K562 (cell line): Measurements from ENCODE around the gene SLC28A1. TPM values are rescaled to one million over a fixed set of nuclear protein-coding genes. Genes with fewer than 3 reads are reported as not detected.

Experiments
- ATAC-seq: fragments of 200-7000 bp; cut with Tn5 transposase; 3 replicates; pipeline ENCODE4 v1.9.1; 2020; ENCODE audit warnings: moderate library complexity
- BruUV-seq: library from RNA; stranded (reverse); fragments of 400-500 nt; replicated peaks from 2 replicates; lab custom pipeline; 2021; lab: Mats Ljungman, UMichigan
- CTCF ChIA-PET: fragments of 300-600 bp; formaldehyde crosslinking; extraction: SDS; loops from one replicate; lab custom pipeline; 2021; ENCODE audit warnings: low intra/inter-chr PET ratio; lab: Yijun Ruan, JAX
- POLR2A ChIA-PET: fragments of 300-600, 350-650 bp; sonication (Branson Sonifier 250); formaldehyde crosslinking; extraction: SDS; loops from one replicate; lab custom pipeline; 2021; ENCODE audit warnings: antibody characterized with exemption, inconsistent platforms; lab: Yijun Ruan, JAX
- DNase-seq, 4 experiments: peaks; one replicate each; pipeline versions ENCODE4 v3.0.0 to v3.0.0-alpha.2; 2011 to 2018; ENCODE audit warnings: low spot score in 3 of 4, mixed read lengths in 3 of 4; ENCODE audit errors: extremely low read depth in 1 of 4
- FAIRE-seq: peaks from 2 replicates; lab custom pipeline; 2011; peaks lifted over from hg19 to GRCh38; lab: Jason Lieb, UNC
- H2AFZ ChIP-seq: 2 replicates; pipeline ENCODE4 v1.6.0; 2011; ENCODE audit warnings: low read depth, low read length, control low read depth, inconsistent platforms
- H3K27ac ChIP-seq: fragments of 200-600 bp; 3 replicates; pipeline ENCODE4 v1.8.0; 2011; ENCODE audit warnings: low read depth, mild to moderate bottlenecking, control low read depth, inconsistent platforms, low read length, moderate library complexity, mixed read lengths; ENCODE audit errors: extremely low read depth
- H3K27me3 ChIP-seq, 2 experiments: fragments of 300-600 bp in 1 of 2; 2 replicates in 1 of 2; 3 replicates in 1 of 2; pipeline versions ENCODE4 v1.6.0 to v1.8.0; 2011; ENCODE audit warnings: inconsistent platforms in 2 of 2, low read length in 2 of 2, mild to moderate bottlenecking in 1 of 2, mixed read lengths in 1 of 2, moderate library complexity in 1 of 2; ENCODE audit not compliant: control insufficient read depth in 2 of 2, insufficient read depth in 2 of 2
- H3K36me3 ChIP-seq: fragments of 300-600 bp; 3 replicates; pipeline ENCODE4 v1.8.0; 2011; ENCODE audit warnings: mild to moderate bottlenecking, low read length, inconsistent platforms; ENCODE audit not compliant: control insufficient read depth, insufficient read depth
- H3K4me1 ChIP-seq, 2 experiments: fragments of 200-600 bp in 1 of 2; replicated peaks in 1 of 2; 2 replicates in 1 of 2; 3 replicates in 1 of 2; pipeline versions ENCODE4 v1.5.1 to v1.8.0; 2011; ENCODE audit warnings: inconsistent platforms in 2 of 2, low read length in 2 of 2, mild to moderate bottlenecking in 1 of 2, mixed read lengths in 1 of 2, moderate library complexity in 1 of 2; ENCODE audit not compliant: control insufficient read depth in 2 of 2, insufficient read depth in 2 of 2
- H3K4me2 ChIP-seq: 2 replicates; pipeline ENCODE4 v1.6.1; 2011; ENCODE audit warnings: low read length, control low read depth, inconsistent platforms, mixed read lengths; ENCODE audit not compliant: insufficient read depth
- H3K4me3 ChIP-seq: fragments of 200-600 bp; sonication (generic), shearing (Covaris generic); 2 replicates; pipeline ENCODE4 v1.5.1; 2016; ENCODE audit warnings: control low read depth, inconsistent platforms
- H3K79me2 ChIP-seq: fragments of 200-600 bp; 3 replicates; pipeline ENCODE4 v1.8.0; 2011; ENCODE audit warnings: low read length, inconsistent platforms; ENCODE audit not compliant: control insufficient read depth, insufficient read depth
- H3K9ac ChIP-seq, 2 experiments: 2 replicates each; pipeline versions ENCODE4 v1.6.0 to v1.6.1; 2011; ENCODE audit warnings: low read depth in 2 of 2, low read length in 2 of 2, control low read depth in 1 of 2, inconsistent platforms in 1 of 2, mild to moderate bottlenecking in 1 of 2, mixed read lengths in 1 of 2; ENCODE audit not compliant: insufficient read depth in 1 of 2
- H3K9me1 ChIP-seq: one replicate; pipeline ENCODE4 v1.6.0; 2011; ENCODE audit warnings: inconsistent platforms, mild to moderate bottlenecking, low read length, moderate library complexity; ENCODE audit not compliant: control insufficient read depth, insufficient read depth
- H3K9me3 ChIP-seq: replicated peaks from 2 replicates; pipeline ENCODE4 v1.5.1; 2011; ENCODE audit warnings: low read depth, low read length, inconsistent platforms; ENCODE audit not compliant: control insufficient read depth, insufficient read depth
- H4K20me1 ChIP-seq: replicated peaks from 2 replicates; pipeline ENCODE4 v1.6.1; 2011; ENCODE audit warnings: low read length, inconsistent platforms, mixed read lengths; ENCODE audit not compliant: control insufficient read depth, insufficient read depth
- CBX3 ChIP-seq, 2 experiments: IDR thresholded peaks; 1 replicate in 1 of 2; 2 replicates in 1 of 2; pipeline ENCODE4 v1.6.1; 2012; ENCODE audit warnings: inconsistent platforms in 2 of 2, low read length in 2 of 2, borderline replicate concordance in 1 of 2, control low read depth in 1 of 2
- TCF15 ChIP-seq: fragments of 250-450 bp; sonication (Bioruptor Pico); IDR thresholded peaks from 2 replicates; pipeline ENCODE4 v1.8.0; 2022; ENCODE audit warnings: moderate library complexity, mild to moderate bottlenecking, inconsistent platforms
- YY1 ChIP-seq, 3 experiments: IDR thresholded peaks; 2 replicates each; pipeline ENCODE4 v1.6.1; 2011; ENCODE audit warnings: low read length in 2 of 3, mild to moderate bottlenecking in 2 of 3, moderate library complexity in 2 of 3, borderline replicate concordance in 1 of 3, control low read depth in 1 of 3, low read depth in 1 of 3; ENCODE audit not compliant: insufficient read depth in 3 of 3, insufficient replicate concordance in 2 of 3, control insufficient read depth in 1 of 3, insufficient read length in 1 of 3; ENCODE audit errors: extremely low read depth in 1 of 3
- WGBS: fragments of 100-300 bp; shearing (Covaris generic); methylation state at CpG from one replicate; pipeline ENCODE4 v1.1.6; 2016; ENCODE audit warnings: low coverage, mixed read lengths; ENCODE audit not compliant: insufficient coverage; ENCODE audit errors: missing lambda C conversion rate; 5-methylcytosine and 5-hydroxymethylcytosine counted together
- in situ Hi-C: fragments of 300-500 bp; cut with MboI; formaldehyde crosslinking; loops from 4 replicates; pipeline ENCODE4 v1.15.0; 2018; ENCODE audit warnings: inconsistent platforms, mixed read lengths
- intact Hi-C: fragments of 100-400 bp; cut with micrococcal nuclease; formaldehyde crosslinking; loops from 2 replicates; pipeline ENCODE4 v1.14.2; 2022
- polyA plus RNA-seq, 8 experiments: library from polyadenylated mRNA; depleted of rRNA in 4 of 8; stranded (reverse) in 5 of 8; unstranded in 3 of 8; fragments of >200 nt; fragmentation: Nextera tagmentation in 2 of 8; fragmentation: Illumina TruSeq in 1 of 8; extraction: Ambion mirVana in 2 of 8; extraction: Trizol in 1 of 8; gene quantifications; 2 replicates each; pipeline versions ENCODE4 v1.2.1 to v1.2.3, GENCODE V29; 2011 to 2014; ENCODE audit warnings: inconsistent platforms in 1 of 8, missing spikeins in 1 of 8
- total RNA-seq, 7 experiments: library from RNA; depleted of rRNA in 6 of 7; stranded (reverse); fragments of >200 nt in 6 of 7; fragmentation: Illumina TruSeq in 2 of 7; extraction: Trizol in 2 of 7; gene quantifications; 2 replicates each; pipeline versions ENCODE4 v1.2.1 to v1.2.3, GENCODE V29; 2011 to 2021; ENCODE audit warnings: low replicate concordance in 1 of 7

Gene SLC28A1
- total and polyA plus RNA-seq, 9 of the 15 experiments (the other 6 are each of a cell fraction or from before 2014, with no cell fraction given) = 0.04 TPM; not detected in 8

GRCh38 chr15:84968301-84968700, 83.8 kb downstream of the SLC28A1 start:
- ATAC-seq (no peak), DNase-seq (no peak), FAIRE-seq (no peak)
- CTCF ChIA-PET = no interaction called here
- Histone ChIP-seq H3K27ac (no peak overlapping the region), H3K9me1 (no peaks in the 10 kb centered on the region), H3K4me1 (peaks cover 0 to 12% of the 10 kb centered on the region in 2 experiments; a peak in 3 of 5 replicates), H2AFZ (no peak overlapping the region; the same call in 1 of the 2 replicates), H3K9ac (no peak overlapping the region), H3K36me3 (no peaks in the 10 kb centered on the region), H3K9me3 (0 out of 2 replicates have a peak, but pooled peaks cover 5% of the 10 kb centered on the region), H3K4me3 (no peak overlapping the region), H4K20me1 (no peaks in the 10 kb centered on the region), H3K79me2 (no peaks in the 10 kb centered on the region), H3K4me2 (no peak overlapping the region), H3K27me3 (no peaks in the 10 kb centered on the region)
- no TSS peak for BruUV-seq
- in situ Hi-C loops = no loop called here
- whole genome bisulfite sequencing = 42% methylated on average over 3 of the region's 3 CpGs
- peak in 1 of 2 experiments; percentile 56; a peak in 1 of 3 replicates for TF ChIP-seq CBX3 (IDR thresholded peaks at IDR 0.05; ENCODE audit: borderline replicate concordance in 1 of 2, low read length in 2 of 2)
- TF ChIP-seq TCF15 (CRISPR knock-in tag) = no peak
- TF ChIP-seq YY1 (IDR thresholded peaks at IDR 0.05; ENCODE audit: borderline replicate concordance in 1 of 3, control insufficient read depth in 1 of 3, extremely low read depth in 1 of 3, insufficient read depth in 3 of 3, insufficient read length in 1 of 3, insufficient replicate concordance in 2 of 3, low read depth in 1 of 3, low read length in 2 of 3) = peak in 1 of 3 experiments; percentile 18
- POLR2A ChIA-PET = interaction anchor here (1.0 kb wide), 1 partner anchor 13 kb away, joined by 3 read pairs; the partner anchor contains the start of gene PDE8A
- intact Hi-C loops = no loop called here
